Stimulated activated CD8-positive, alpha-beta memory T cell treated with anti-CD3 and anti-CD28 coated beads, Interleukin-4, amount 100 ng/mL, for 1 hour (primary cell): ENCODE results near the gene ABHD17C.
"Not testable (repeated sequence)": the region's sequence is repeated elsewhere in the genome, so short reads cannot be mapped to it uniquely, and the experiment has no call there.

Experiments
- DNase-seq, 2 donors: peaks; one replicate each; pipeline ENCODE4 v3.0.0-alpha.2; 2020; ENCODE audit warnings: low read depth in 2 of 2, low spot score in 1 of 2

Gene ABHD17C

GRCh38 chr15:80761754-80762153 is 66.6 kb downstream of the ABHD17C start:
- DNase-seq: no peak

GRCh38 chr15:80763235-80763634 is 68.1 kb downstream of the ABHD17C start:
- DNase-seq: not testable (repeated sequence)

- no peak for DNase-seq
These were observed 69.4 kb downstream of the ABHD17C start for GRCh38 chr15:80764535-80764934.

- DNase-seq: no peak
These were observed 71.2 kb downstream of the ABHD17C start for GRCh38 chr15:80766275-80766674.

GRCh38 chr15:80768158-80768557 is 73.0 kb downstream of the ABHD17C start:
- no peak for DNase-seq

GRCh38 chr15:80769153-80769828 is 74.2 kb downstream of the ABHD17C start:
- no peak for DNase-seq

GRCh38 chr15:80769829-80770705 is 75.0 kb downstream of the ABHD17C start:
- DNase-seq: no peak

- DNase-seq: no peak
These were observed 78.0 kb downstream of the ABHD17C start for GRCh38 chr15:80773122-80773551.

- DNase-seq: no peak
These were observed 78.8 kb downstream of the ABHD17C start for GRCh38 chr15:80773792-80774352.

- DNase-seq: no peak
These were observed 79.4 kb downstream of the ABHD17C start for GRCh38 chr15:80774486-80774885.

- DNase-seq: no peak
These were observed 80.2 kb downstream of the ABHD17C start for GRCh38 chr15:80775338-80775737.

GRCh38 chr15:80776420-80777045 is 81.4 kb downstream of the ABHD17C start:
- DNase-seq: peak; percentile 17 to 32

- DNase-seq: no peak
These were observed 82.0 kb downstream of the ABHD17C start for GRCh38 chr15:80777137-80777536.

- DNase-seq: no peak
These were observed 82.9 kb downstream of the ABHD17C start for GRCh38 chr15:80777826-80778620.

- DNase-seq: no peak
These were observed 83.5 kb downstream of the ABHD17C start for GRCh38 chr15:80778621-80778963.

GRCh38 chr15:80778964-80779657 is 84.0 kb downstream of the ABHD17C start, which contains the start of gene CEMIP:
CEMIP (plus strand) TSS chr15:80779370; CDS start chr15:80873880, 94,510 bp downstream.
- DNase-seq: no peak

- DNase-seq: no peak
These were observed 84.7 kb downstream of the ABHD17C start for GRCh38 chr15:80779658-80780415.

GRCh38 chr15:80780416-80781221 is 85.5 kb downstream of the ABHD17C start:
- DNase-seq: no peak

GRCh38 chr15:80783260-80783659 is 88.2 kb downstream of the ABHD17C start:
- no peak for DNase-seq
